Measurements from ENCODE around the gene PCSK1N. TPM values are rescaled to one million over a fixed set of nuclear protein-coding genes. Genes with fewer than 3 reads are reported as not detected.

PCSK1N gene
- total RNA-seq, 4 donors from 2014 or later: 1.5 to 4.0 (median 3.4) TPM

GRCh38 chrX:48785540-48786214 lies 49.7 kb downstream of the PCSK1N start:
- TF ChIP-seq POLR2A (IDR thresholded peaks at IDR 0.05) (no peak), CTCF (IDR thresholded peaks at IDR 0.05) (no peak)
- Histone ChIP-seq H3K27ac (no peak overlapping the region), H3K9me3 (no peaks in the 10 kb centered on the region), H3K27me3 (no peaks in the 10 kb centered on the region), H3K36me3 (no peaks in the 10 kb centered on the region), H3K4me1 (no peaks in the 10 kb centered on the region), H3K4me3 (replicated peaks in 1 of 3) (no peak overlapping the region)
- 75 to 79% methylated on average over 8 to 9 of the region's 16 CpGs for WGBS, 2 donors
- no peak for DNase-seq
- intact Hi-C loops (cut with DNase I): no loop called here

GRCh38 chrX:48785186-48785539 lies 50.2 kb downstream of the PCSK1N start:
- intact Hi-C loops (cut with DNase I): no loop called here
- 83 to 100% methylated on average over 1 of the region's 1 CpG for WGBS, 2 donors

GRCh38 chrX:48784726-48785125 lies 50.7 kb downstream of the PCSK1N start:
- Histone ChIP-seq H3K9me3 (no peaks in the 10 kb centered on the region), H3K4me3 (replicated peaks in 1 of 3) (no peak overlapping the region), H3K4me1 (no peaks in the 10 kb centered on the region), H3K36me3 (no peaks in the 10 kb centered on the region), H3K27ac (no peak overlapping the region), H3K27me3 (no peaks in the 10 kb centered on the region)
- WGBS, 2 donors: 49 to 74% methylated on average over 3 of the region's 3 CpGs
- intact Hi-C loops (cut with DNase I): no loop called here
- DNase-seq: no peak
- no peak for TF ChIP-seq POLR2A (IDR thresholded peaks at IDR 0.05)
- TF ChIP-seq CTCF (IDR thresholded peaks at IDR 0.05): no peak

More at GRCh38 chrX:48785186-48785539, 50.2 kb downstream of the PCSK1N start:
- H3K36me3 ChIP-seq: no peaks in the 10 kb centered on the region
- H3K9me3 ChIP-seq: no peaks in the 10 kb centered on the region
- TF ChIP-seq POLR2A (IDR thresholded peaks at IDR 0.05) (no peak), CTCF (IDR thresholded peaks at IDR 0.05) (no peak)
- no peak for DNase-seq
- H3K4me1 ChIP-seq: no peaks in the 10 kb centered on the region
- H3K27ac ChIP-seq: no peak overlapping the region
- no peak overlapping the region for H3K4me3 ChIP-seq (replicated peaks in 1 of 3)
- no peaks in the 10 kb centered on the region for H3K27me3 ChIP-seq

GRCh38 chrX:48782795-48783194 lies 52.6 kb downstream of the PCSK1N start:
- Histone ChIP-seq H3K4me1 (no peaks in the 10 kb centered on the region), H3K4me3 (replicated peaks in 1 of 3) (no peak overlapping the region), H3K27ac (no peak overlapping the region), H3K9me3 (no peaks in the 10 kb centered on the region), H3K27me3 (no peaks in the 10 kb centered on the region), H3K36me3 (no peaks in the 10 kb centered on the region)
- WGBS, 2 donors: 90% methylated on average over 4 of the region's 13 CpGs; no CpG with 5 or more reads in 1 of the 2 donors
- DNase-seq: no peak
- no peak for TF ChIP-seq CTCF (IDR thresholded peaks at IDR 0.05)
- TF ChIP-seq POLR2A (IDR thresholded peaks at IDR 0.05): no peak
- intact Hi-C loops (cut with DNase I): no loop called here

GRCh38 chrX:48782216-48782615 lies 53.2 kb downstream of the PCSK1N start:
- WGBS, 2 donors: 74 to 79% methylated on average over 2 of the region's 2 CpGs
- Histone ChIP-seq H3K4me3 (replicated peaks in 1 of 3) (no peak overlapping the region), H3K27ac (no peak overlapping the region), H3K36me3 (no peaks in the 10 kb centered on the region), H3K27me3 (no peaks in the 10 kb centered on the region), H3K9me3 (no peaks in the 10 kb centered on the region), H3K4me1 (no peaks in the 10 kb centered on the region)
- intact Hi-C loops (cut with DNase I): no loop called here
- TF ChIP-seq POLR2A (IDR thresholded peaks at IDR 0.05): no peak
- no peak for TF ChIP-seq CTCF (IDR thresholded peaks at IDR 0.05)
- no peak for DNase-seq

Measured in thyroid gland (tissue), 4 donors.